Suprapubic skin (tissue), 3 donors: ENCODE results near the gene CDH13.

ENCODE experiments used
- POLR2A ChIP-seq, 2 donors: fragments of 450-650 bp; IDR thresholded peaks; one replicate each; pipeline ENCODE4 v1.6.1; 2017; ENCODE audit warnings: antibody characterized with exemption in 2 of 2, mild to moderate bottlenecking in 2 of 2, moderate library complexity in 2 of 2
- TF ChIP-seq, protein P1 (sequence below), 2 donors: fragments of 200-600 bp in 1 of 2; fragments of 450-650 bp in 1 of 2; sonication (generic) in 1 of 2; IDR thresholded peaks; one replicate each; pipeline ENCODE4 v1.5.1; 2016 to 2019; ENCODE audit warnings: antibody characterized with exemption in 2 of 2, mild to moderate bottlenecking in 1 of 2, moderate library complexity in 1 of 2

DNA sequence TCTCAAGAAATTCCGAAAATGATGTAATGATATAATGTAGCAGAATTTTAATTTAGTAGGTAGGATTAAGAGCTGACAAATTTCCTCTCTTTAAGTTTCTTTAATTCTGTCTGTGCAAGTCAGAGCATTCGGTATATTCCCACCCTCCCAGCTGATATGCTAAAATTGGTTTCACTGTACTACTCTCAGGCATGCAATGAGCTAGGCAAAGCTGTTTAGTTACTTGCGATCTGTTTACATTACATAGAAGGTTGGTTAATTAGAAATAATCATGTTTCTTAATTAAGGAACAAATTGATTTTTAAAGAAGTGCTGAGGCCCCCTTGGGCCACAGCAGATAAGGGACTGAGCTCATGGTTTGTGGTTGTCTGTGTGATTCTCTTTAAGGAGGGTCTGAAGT is 748.2 kb downstream of the CDH13 start:
- TF ChIP-seq, protein P1, sequence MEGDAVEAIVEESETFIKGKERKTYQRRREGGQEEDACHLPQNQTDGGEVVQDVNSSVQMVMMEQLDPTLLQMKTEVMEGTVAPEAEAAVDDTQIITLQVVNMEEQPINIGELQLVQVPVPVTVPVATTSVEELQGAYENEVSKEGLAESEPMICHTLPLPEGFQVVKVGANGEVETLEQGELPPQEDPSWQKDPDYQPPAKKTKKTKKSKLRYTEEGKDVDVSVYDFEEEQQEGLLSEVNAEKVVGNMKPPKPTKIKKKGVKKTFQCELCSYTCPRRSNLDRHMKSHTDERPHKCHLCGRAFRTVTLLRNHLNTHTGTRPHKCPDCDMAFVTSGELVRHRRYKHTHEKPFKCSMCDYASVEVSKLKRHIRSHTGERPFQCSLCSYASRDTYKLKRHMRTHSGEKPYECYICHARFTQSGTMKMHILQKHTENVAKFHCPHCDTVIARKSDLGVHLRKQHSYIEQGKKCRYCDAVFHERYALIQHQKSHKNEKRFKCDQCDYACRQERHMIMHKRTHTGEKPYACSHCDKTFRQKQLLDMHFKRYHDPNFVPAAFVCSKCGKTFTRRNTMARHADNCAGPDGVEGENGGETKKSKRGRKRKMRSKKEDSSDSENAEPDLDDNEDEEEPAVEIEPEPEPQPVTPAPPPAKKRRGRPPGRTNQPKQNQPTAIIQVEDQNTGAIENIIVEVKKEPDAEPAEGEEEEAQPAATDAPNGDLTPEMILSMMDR (IDR thresholded peaks at IDR 0.05): no peak
- TF ChIP-seq POLR2A (IDR thresholded peaks at IDR 0.05): no peak
